Measurements from ENCODE around the gene MARK4. TPM values are rescaled to one million over a fixed set of nuclear protein-coding genes. Genes with fewer than 3 reads are reported as not detected.

The MARK4 gene
- total and polyA plus RNA-seq, 2 experiments from 2014 or later = 16.6 to 38.6 TPM

DNA sequence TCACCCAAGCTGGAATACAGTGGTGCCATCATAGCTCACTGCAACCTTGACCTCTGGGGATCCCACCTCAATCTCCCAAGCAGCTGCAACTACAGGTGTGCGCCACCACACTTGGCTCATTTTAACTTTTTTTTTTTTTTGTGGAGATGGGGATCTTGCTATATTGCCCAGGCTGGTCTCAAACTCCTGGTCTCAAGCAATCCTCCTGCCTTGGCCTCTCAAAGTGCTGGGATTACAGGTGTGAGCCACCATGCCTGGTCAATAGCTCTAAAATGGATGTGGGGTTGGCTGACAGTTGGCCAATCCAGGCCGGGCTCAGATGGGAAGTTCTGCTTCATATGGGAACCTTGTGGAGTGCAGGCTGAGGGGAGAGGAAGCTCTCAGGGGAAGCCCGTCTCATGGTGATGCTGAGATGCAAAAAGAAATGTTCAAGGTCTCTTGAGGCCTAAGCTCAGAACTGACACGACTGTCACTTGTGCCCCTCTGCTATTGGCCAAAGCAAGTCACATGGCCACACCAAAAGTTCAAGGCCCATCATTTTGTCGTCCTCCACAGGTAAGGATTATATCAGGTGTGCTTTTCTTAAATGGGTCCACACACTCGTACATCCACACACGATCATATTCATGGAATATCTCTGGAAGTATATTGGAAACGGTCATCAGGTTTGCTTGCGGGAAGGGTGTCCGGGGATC, 82.7 kb downstream of the MARK4 start:
- DNase-seq (ENCODE audit: low spot score) (no peak), ATAC-seq (no peak)
- Mint-ChIP-seq H3K4me3 (no peak overlapping the region), H3K4me1 (no peaks in the 10 kb centered on the region), H3K9me3 (no peaks in the 10 kb centered on the region), H3K27ac (no peak overlapping the region), H3K36me3 (ENCODE audit: low read depth) (no peaks in the 10 kb centered on the region; the same call in 2 of the 3 replicates), H3K27me3 (ENCODE audit: insufficient read depth, low read depth, poor library complexity) (peaks cover 10% of the 10 kb centered on the region)
- Histone ChIP-seq H2AFZ (no peak overlapping the region), H3K27me3 (ENCODE audit: insufficient read depth) (no peaks in the 10 kb centered on the region), H3K4me1 (ENCODE audit: insufficient read depth) (no peaks in the 10 kb centered on the region), H3K79me2 (replicated peaks; ENCODE audit: insufficient read depth) (no peaks in the 10 kb centered on the region), H4K20me1 (replicated peaks; ENCODE audit: insufficient read depth) (no peaks in the 10 kb centered on the region), H3F3A (replicated peaks; ENCODE audit: low read depth) (peaks cover 3% of the 10 kb centered on the region; the same call in 1 of the 2 replicates), H3K36me3 (ENCODE audit: insufficient read depth) (no peaks in the 10 kb centered on the region), H3K4me3 (no peak overlapping the region), H3K4me2 (no peak overlapping the region), H3K9me2 (ENCODE audit: insufficient read depth) (no peaks in the 10 kb centered on the region), H3K27ac (ENCODE audit: low read depth) (no peak overlapping the region)
- TF ChIP-seq, protein P1, sequence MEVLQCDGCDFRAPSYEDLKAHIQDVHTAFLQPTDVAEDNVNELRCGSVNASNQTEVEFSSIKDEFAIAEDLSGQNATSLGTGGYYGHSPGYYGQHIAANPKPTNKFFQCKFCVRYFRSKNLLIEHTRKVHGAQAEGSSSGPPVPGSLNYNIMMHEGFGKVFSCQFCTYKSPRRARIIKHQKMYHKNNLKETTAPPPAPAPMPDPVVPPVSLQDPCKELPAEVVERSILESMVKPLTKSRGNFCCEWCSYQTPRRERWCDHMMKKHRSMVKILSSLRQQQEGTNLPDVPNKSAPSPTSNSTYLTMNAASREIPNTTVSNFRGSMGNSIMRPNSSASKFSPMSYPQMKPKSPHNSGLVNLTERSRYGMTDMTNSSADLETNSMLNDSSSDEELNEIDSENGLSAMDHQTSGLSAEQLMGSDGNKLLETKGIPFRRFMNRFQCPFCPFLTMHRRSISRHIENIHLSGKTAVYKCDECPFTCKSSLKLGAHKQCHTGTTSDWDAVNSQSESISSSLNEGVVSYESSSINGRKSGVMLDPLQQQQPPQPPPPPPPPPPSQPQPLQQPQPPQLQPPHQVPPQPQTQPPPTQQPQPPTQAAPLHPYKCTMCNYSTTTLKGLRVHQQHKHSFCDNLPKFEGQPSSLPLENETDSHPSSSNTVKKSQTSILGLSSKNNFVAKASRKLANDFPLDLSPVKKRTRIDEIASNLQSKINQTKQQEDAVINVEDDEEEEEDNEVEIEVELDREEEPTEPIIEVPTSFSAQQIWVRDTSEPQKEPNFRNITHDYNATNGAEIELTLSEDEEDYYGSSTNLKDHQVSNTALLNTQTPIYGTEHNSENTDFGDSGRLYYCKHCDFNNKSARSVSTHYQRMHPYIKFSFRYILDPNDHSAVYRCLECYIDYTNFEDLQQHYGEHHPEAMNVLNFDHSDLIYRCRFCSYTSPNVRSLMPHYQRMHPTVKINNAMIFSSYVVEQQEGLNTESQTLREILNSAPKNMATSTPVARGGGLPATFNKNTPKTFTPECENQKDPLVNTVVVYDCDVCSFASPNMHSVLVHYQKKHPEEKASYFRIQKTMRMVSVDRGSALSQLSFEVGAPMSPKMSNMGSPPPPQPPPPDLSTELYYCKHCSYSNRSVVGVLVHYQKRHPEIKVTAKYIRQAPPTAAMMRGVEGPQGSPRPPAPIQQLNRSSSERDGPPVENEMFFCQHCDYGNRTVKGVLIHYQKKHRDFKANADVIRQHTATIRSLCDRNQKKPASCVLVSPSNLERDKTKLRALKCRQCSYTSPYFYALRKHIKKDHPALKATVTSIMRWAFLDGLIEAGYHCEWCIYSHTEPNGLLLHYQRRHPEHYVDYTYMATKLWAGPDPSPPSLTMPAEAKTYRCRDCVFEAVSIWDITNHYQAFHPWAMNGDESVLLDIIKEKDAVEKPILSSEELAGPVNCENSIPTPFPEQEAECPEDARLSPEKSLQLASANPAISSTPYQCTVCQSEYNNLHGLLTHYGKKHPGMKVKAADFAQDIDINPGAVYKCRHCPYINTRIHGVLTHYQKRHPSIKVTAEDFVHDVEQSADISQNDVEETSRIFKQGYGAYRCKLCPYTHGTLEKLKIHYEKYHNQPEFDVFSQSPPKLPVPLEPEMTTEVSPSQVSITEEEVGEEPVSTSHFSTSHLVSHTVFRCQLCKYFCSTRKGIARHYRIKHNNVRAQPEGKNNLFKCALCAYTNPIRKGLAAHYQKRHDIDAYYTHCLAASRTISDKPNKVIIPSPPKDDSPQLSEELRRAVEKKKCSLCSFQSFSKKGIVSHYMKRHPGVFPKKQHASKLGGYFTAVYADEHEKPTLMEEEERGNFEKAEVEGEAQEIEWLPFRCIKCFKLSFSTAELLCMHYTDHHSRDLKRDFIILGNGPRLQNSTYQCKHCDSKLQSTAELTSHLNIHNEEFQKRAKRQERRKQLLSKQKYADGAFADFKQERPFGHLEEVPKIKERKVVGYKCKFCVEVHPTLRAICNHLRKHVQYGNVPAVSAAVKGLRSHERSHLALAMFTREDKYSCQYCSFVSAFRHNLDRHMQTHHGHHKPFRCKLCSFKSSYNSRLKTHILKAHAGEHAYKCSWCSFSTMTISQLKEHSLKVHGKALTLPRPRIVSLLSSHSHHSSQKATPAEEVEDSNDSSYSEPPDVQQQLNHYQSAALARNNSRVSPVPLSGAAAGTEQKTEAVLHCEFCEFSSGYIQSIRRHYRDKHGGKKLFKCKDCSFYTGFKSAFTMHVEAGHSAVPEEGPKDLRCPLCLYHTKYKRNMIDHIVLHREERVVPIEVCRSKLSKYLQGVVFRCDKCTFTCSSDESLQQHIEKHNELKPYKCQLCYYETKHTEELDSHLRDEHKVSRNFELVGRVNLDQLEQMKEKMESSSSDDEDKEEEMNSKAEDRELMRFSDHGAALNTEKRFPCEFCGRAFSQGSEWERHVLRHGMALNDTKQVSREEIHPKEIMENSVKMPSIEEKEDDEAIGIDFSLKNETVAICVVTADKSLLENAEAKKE (CRISPR knock-in tag; IDR thresholded peaks at IDR 0.05) = no peak
- TF ChIP-seq, protein P2, sequence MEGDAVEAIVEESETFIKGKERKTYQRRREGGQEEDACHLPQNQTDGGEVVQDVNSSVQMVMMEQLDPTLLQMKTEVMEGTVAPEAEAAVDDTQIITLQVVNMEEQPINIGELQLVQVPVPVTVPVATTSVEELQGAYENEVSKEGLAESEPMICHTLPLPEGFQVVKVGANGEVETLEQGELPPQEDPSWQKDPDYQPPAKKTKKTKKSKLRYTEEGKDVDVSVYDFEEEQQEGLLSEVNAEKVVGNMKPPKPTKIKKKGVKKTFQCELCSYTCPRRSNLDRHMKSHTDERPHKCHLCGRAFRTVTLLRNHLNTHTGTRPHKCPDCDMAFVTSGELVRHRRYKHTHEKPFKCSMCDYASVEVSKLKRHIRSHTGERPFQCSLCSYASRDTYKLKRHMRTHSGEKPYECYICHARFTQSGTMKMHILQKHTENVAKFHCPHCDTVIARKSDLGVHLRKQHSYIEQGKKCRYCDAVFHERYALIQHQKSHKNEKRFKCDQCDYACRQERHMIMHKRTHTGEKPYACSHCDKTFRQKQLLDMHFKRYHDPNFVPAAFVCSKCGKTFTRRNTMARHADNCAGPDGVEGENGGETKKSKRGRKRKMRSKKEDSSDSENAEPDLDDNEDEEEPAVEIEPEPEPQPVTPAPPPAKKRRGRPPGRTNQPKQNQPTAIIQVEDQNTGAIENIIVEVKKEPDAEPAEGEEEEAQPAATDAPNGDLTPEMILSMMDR (conservative IDR thresholded peaks at IDR 0.05; ENCODE audit: low read depth in 2 of 2) = no peak
- TF ChIP-seq POLR2AphosphoS5 (IDR thresholded peaks at IDR 0.05; ENCODE audit: low read depth) (no peak), STAT1 (IDR thresholded peaks at IDR 0.05; ENCODE audit: unreplicated experiment) (no peak), CREB1 (CRISPR knock-in tag; IDR thresholded peaks at IDR 0.05; ENCODE audit: low read depth) (no peak), EZH2phosphoT487 (IDR thresholded peaks at IDR 0.05; ENCODE audit: unreplicated experiment) (no peak), ZNF331 (CRISPR knock-in tag; IDR thresholded peaks at IDR 0.05; ENCODE audit: low read depth) (no peak), EZH2 (IDR thresholded peaks at IDR 0.05; ENCODE audit: low read depth, unreplicated experiment) (no peak), ZNF114 (CRISPR knock-in tag; IDR thresholded peaks at IDR 0.05) (no peak), NANOG (IDR thresholded peaks at IDR 0.05; ENCODE audit: borderline replicate concordance) (no peak), JUNB (IDR thresholded peaks at IDR 0.05; ENCODE audit: unreplicated experiment) (no peak)
- TF ChIP-seq, protein P3, sequence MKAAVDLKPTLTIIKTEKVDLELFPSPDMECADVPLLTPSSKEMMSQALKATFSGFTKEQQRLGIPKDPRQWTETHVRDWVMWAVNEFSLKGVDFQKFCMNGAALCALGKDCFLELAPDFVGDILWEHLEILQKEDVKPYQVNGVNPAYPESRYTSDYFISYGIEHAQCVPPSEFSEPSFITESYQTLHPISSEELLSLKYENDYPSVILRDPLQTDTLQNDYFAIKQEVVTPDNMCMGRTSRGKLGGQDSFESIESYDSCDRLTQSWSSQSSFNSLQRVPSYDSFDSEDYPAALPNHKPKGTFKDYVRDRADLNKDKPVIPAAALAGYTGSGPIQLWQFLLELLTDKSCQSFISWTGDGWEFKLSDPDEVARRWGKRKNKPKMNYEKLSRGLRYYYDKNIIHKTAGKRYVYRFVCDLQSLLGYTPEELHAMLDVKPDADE (IDR thresholded peaks at IDR 0.05) = no peak
- TF ChIP-seq, protein P4, sequence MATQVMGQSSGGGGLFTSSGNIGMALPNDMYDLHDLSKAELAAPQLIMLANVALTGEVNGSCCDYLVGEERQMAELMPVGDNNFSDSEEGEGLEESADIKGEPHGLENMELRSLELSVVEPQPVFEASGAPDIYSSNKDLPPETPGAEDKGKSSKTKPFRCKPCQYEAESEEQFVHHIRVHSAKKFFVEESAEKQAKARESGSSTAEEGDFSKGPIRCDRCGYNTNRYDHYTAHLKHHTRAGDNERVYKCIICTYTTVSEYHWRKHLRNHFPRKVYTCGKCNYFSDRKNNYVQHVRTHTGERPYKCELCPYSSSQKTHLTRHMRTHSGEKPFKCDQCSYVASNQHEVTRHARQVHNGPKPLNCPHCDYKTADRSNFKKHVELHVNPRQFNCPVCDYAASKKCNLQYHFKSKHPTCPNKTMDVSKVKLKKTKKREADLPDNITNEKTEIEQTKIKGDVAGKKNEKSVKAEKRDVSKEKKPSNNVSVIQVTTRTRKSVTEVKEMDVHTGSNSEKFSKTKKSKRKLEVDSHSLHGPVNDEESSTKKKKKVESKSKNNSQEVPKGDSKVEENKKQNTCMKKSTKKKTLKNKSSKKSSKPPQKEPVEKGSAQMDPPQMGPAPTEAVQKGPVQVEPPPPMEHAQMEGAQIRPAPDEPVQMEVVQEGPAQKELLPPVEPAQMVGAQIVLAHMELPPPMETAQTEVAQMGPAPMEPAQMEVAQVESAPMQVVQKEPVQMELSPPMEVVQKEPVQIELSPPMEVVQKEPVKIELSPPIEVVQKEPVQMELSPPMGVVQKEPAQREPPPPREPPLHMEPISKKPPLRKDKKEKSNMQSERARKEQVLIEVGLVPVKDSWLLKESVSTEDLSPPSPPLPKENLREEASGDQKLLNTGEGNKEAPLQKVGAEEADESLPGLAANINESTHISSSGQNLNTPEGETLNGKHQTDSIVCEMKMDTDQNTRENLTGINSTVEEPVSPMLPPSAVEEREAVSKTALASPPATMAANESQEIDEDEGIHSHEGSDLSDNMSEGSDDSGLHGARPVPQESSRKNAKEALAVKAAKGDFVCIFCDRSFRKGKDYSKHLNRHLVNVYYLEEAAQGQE (IDR thresholded peaks at IDR 0.05; ENCODE audit: unreplicated experiment) = no peak
